Esophagus squamous epithelium (tissue), 5 donors: ENCODE data around the gene KLLN. TPM values are rescaled to one million over a fixed set of nuclear protein-coding genes. Genes with fewer than 3 reads are reported as not detected.
A peak's percentile ranks its signal among the peaks of the same experiment; 100 is the strongest.
"Not testable (repeated sequence)": the region's sequence is repeated elsewhere in the genome, so short reads cannot be mapped to it uniquely, and the experiment has no call there.

Source experiments
- DNase-seq: peaks from one replicate; lab custom pipeline; 2025; lab: John Stamatoyannopoulos, UW
- H3K27ac ChIP-seq, 4 donors: fragments of 200-600 bp; sonication (generic); one replicate each; pipeline ENCODE4 v1.5.1; 2016 to 2019; ENCODE audit warnings: mild to moderate bottlenecking in 1 of 4
- H3K27me3 ChIP-seq, 4 donors: fragments of 200-600 bp; sonication (generic); 1 replicate in 3 of 4; 2 replicates in 1 of 4; pipeline versions ENCODE4 v1.5.1 to v1.6.0; 2017 to 2021; ENCODE audit warnings: antibody characterized with exemption in 1 of 4
- H3K36me3 ChIP-seq, 3 donors: fragments of 200-600 bp; sonication (generic); one replicate each; pipeline ENCODE4 v1.5.1; 2016 to 2019
- H3K4me1 ChIP-seq, 3 donors: fragments of 200-600 bp; sonication (generic); one replicate each; pipeline ENCODE4 v1.5.1; 2017 to 2019
- H3K4me3 ChIP-seq, 4 donors: fragments of 200-600 bp; sonication (generic); 1 replicate in 3 of 4; 2 replicates in 1 of 4; pipeline ENCODE4 v1.5.1; 2016 to 2019; ENCODE audit warnings: mild to moderate bottlenecking in 2 of 4, moderate library complexity in 1 of 4
- H3K9me3 ChIP-seq, 3 donors: fragments of 200-600 bp; sonication (generic); one replicate each; pipeline ENCODE4 v1.5.1; 2016 to 2019
- CTCF ChIP-seq, 6 experiments: fragments of 450-650 bp in 4 of 6; fragments of 200-600 bp in 2 of 6; sonication (generic) in 2 of 6; IDR thresholded peaks; one replicate each; pipeline ENCODE4 v1.5.1; 2016 to 2019; ENCODE audit warnings: antibody characterized with exemption in 6 of 6, mild to moderate bottlenecking in 4 of 6, moderate library complexity in 4 of 6
- POLR2A ChIP-seq, 4 donors: fragments of 450-650 bp; IDR thresholded peaks; one replicate each; pipeline ENCODE4 v1.6.1; 2017; ENCODE audit warnings: antibody characterized with exemption in 4 of 4, mild to moderate bottlenecking in 4 of 4, moderate library complexity in 3 of 4
- WGBS, 2 donors: methylation state at CpG; one replicate each; pipeline ENCODE4 v1.1.5; 2018; 5-methylcytosine and 5-hydroxymethylcytosine counted together
- intact Hi-C: fragments of 100-400 bp; cut with DNase I; formaldehyde crosslinking; loops from one replicate; pipeline ENCODE4 v1.15.0; 2022
- total RNA-seq, 4 donors: library from RNA; depleted of rRNA; stranded (reverse); fragments of >200 nt; gene quantifications; one replicate each; pipeline ENCODE4 v1.1.0, GENCODE V29; 2016
- donor health status: DM: yes; HTN: yes; CAD: no.

The KLLN gene
- total RNA-seq, 4 donors from 2014 or later: 0.11 to 0.91 (median 0.40) TPM

DNA sequence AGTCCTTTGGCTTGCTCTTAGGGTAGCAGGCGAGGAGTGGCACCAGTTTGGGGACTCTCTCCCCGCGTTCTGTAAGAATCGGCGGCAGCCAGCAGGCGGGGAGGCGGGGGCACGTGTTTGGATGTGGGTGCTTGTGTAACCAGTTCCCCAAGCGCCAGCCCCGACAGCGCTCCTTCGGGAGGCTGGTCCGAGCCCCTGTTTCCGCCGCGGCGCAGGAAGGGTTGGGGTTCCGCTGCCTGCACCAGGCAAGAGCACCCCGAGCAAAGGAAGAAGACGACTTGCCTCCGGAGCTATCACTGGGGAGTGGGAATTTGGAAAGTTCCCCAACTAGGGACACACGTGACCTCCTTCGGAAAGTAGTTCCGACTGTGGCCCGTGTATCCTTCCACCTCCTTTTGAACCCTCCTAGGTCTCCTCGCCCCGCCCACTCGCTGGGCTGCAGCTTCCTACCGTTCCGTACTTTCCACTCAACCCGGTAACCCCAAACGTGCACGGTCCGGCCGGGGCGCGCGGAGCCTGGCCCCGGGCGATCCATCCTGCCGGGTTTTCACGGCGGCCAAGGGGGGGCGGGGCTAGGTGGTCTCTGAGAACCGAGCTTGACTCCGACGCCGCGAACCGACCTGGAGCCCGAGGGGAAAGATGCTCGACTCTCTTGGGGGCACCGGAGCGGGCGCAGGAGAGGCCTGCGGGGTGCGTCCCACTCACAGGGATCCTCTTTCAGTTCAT is 1.2 kb downstream of the KLLN start:
- 1 to 5% methylated on average over 13 to 18 of the region's 57 CpGs for WGBS, 2 donors
- H3K4me1 ChIP-seq: peaks cover 4 to 20% (median 10%) of the 10 kb centered on the region in 3 donors
- H3K36me3 ChIP-seq: no peaks in the 10 kb centered on the region
- H3K9me3 ChIP-seq: no peaks in the 10 kb centered on the region
- intact Hi-C loops: loop anchor here (10.0 kb wide), 1 partner anchor 693 kb away; no protein-coding TSS in a partner anchor
- no peaks in the 10 kb centered on the region for H3K27me3 ChIP-seq
- peak overlapping the region; percentile 69 to 97 (median 92) for H3K4me3 ChIP-seq
- DNase-seq: peak; percentile 92
- peak overlapping the region; percentile 96 to 99 (median 98) for H3K27ac ChIP-seq
- TF ChIP-seq POLR2A (IDR thresholded peaks at IDR 0.05) (peak in 2 of 4 donors; percentile 42 to 82), CTCF (IDR thresholded peaks at IDR 0.05) (peak in 3 of 6 experiments; percentile 24 to 29 (median 27))

- TF ChIP-seq CTCF (IDR thresholded peaks at IDR 0.05) (no peak), POLR2A (IDR thresholded peaks at IDR 0.05) (no peak)
- intact Hi-C loops: loop anchor here (10.0 kb wide), 1 partner anchor 693 kb away; no protein-coding TSS in a partner anchor
- H3K27me3 ChIP-seq: no peaks in the 10 kb centered on the region
- H3K36me3 ChIP-seq: no peaks in the 10 kb centered on the region
- peaks cover 4 to 18% (median 10%) of the 10 kb centered on the region in 3 donors for H3K4me1 ChIP-seq
- H3K27ac ChIP-seq: peak overlapping the region; percentile 96 to 99 (median 98)
- H3K9me3 ChIP-seq: no peaks in the 10 kb centered on the region
- DNase-seq: no peak
- H3K4me3 ChIP-seq: peak overlapping the region; percentile 69 to 97 (median 92)
- 2 to 4% methylated on average over 9 to 13 of the region's 16 CpGs for WGBS, 2 donors
Observed at GRCh38 chr10:87861566-87861952, 1.8 kb downstream of the KLLN start.

- Histone ChIP-seq H3K36me3 (no peaks in the 10 kb centered on the region), H3K27ac (peak overlapping the region; percentile 96 to 99 (median 98)), H3K4me1 (peaks cover 4 to 18% (median 10%) of the 10 kb centered on the region in 3 donors), H3K4me3 (peak overlapping the region in 2 of 4 donors; percentile 92 to 97), H3K27me3 (no peaks in the 10 kb centered on the region), H3K9me3 (no peaks in the 10 kb centered on the region)
- no peak for DNase-seq
- intact Hi-C loops: loop anchor here (10.0 kb wide), 1 partner anchor 694 kb away; no protein-coding TSS in a partner anchor
- no peak for TF ChIP-seq POLR2A (IDR thresholded peaks at IDR 0.05)
- no peak for TF ChIP-seq CTCF (IDR thresholded peaks at IDR 0.05)
- WGBS, 2 donors: 71 to 75% methylated on average over 4 of the region's 4 CpGs
Observed at GRCh38 chr10:87860816-87861403, 2.4 kb downstream of the KLLN start.

- no peaks in the 10 kb centered on the region for H3K27me3 ChIP-seq
- DNase-seq: no peak
- no peaks in the 10 kb centered on the region for H3K36me3 ChIP-seq
- intact Hi-C loops: loop anchor here (10.0 kb wide), 1 partner anchor 695 kb away; no protein-coding TSS in a partner anchor
- H3K4me1 ChIP-seq: peaks cover 4 to 18% (median 10%) of the 10 kb centered on the region in 3 donors
- no peaks in the 10 kb centered on the region for H3K9me3 ChIP-seq
- no peak overlapping the region for H3K4me3 ChIP-seq
- TF ChIP-seq CTCF (IDR thresholded peaks at IDR 0.05): peak; percentile 21 to 63 (median 38)
- no peak for TF ChIP-seq POLR2A (IDR thresholded peaks at IDR 0.05)
- WGBS, 2 donors: 51 to 66% methylated on average over 3 of the region's 3 CpGs
- peak overlapping the region in 3 of 4 donors; percentile 12 to 99 (median 18) for H3K27ac ChIP-seq
Observed at GRCh38 chr10:87860156-87860795, 3.1 kb downstream of the KLLN start.

DNA sequence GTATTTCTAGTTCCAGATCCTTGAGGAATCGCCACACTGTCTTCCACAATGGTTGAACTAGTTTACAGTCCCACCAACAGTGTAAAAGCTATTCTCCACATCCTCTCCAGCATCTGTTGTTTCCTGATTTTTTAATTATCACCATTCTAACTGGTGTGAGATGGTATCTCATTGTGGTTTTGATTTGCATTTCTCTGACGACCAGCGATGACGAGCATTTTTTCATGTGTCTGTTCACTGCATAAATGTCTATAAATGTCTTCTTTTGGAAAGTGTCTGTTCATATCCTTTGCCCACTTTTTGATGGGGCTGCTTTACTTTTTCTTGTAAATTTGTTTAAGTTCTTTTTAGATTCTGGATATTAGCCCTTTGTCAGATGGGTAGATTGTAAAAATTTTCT is 7.7 kb downstream of the KLLN start:
- DNase-seq, H3K4me3 ChIP-seq, H3K4me1 ChIP-seq, H3K27ac ChIP-seq, H3K9me3 ChIP-seq, H3K36me3 ChIP-seq, H3K27me3 ChIP-seq: not testable (repeated sequence)
- intact Hi-C loops: loop anchor here (10.0 kb wide), 1 partner anchor 529 kb away; no protein-coding TSS in a partner anchor
- WGBS, 2 donors: 81 to 89% methylated on average over 4 of the region's 4 CpGs

DNA sequence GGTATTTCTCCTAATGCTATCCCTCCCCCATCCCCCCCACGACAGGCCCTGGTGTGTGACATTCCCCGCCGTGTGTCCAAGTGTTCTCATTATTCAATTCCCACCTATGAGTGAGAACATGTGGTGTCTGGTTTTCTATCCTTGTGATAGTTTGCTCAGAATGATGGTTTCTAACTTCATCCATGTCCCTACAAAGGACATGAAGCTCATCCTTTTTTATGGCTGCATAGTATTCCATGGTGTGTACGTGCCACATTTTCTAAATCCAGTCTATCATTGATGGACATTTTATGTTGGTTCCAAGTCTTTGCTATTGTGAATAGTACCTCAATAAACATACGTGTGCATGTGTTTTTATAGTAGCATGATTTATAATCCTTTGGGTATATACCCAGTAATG is 8.1 kb downstream of the KLLN start:
- H3K9me3 ChIP-seq, H3K4me1 ChIP-seq, H3K4me3 ChIP-seq, H3K36me3 ChIP-seq, DNase-seq, H3K27ac ChIP-seq, H3K27me3 ChIP-seq: not testable (repeated sequence)
- 90 to 91% methylated on average over 5 of the region's 5 CpGs for WGBS, 2 donors
- intact Hi-C loops: loop anchor here (10.0 kb wide), 1 partner anchor 530 kb away; no protein-coding TSS in a partner anchor
